Bone marrow (tissue), 2 donors: ENCODE results near the gene SACS.
A peak's percentile ranks its signal among the peaks of the same experiment; 100 is the strongest.
"Not testable (repeated sequence)": the region's sequence is repeated elsewhere in the genome, so short reads cannot be mapped to it uniquely, and the experiment has no call there.

Experiments
- DNase-seq, 2 donors: peaks; one replicate each; lab custom pipeline; 2025; lab: John Stamatoyannopoulos, UW

The SACS gene

DNA sequence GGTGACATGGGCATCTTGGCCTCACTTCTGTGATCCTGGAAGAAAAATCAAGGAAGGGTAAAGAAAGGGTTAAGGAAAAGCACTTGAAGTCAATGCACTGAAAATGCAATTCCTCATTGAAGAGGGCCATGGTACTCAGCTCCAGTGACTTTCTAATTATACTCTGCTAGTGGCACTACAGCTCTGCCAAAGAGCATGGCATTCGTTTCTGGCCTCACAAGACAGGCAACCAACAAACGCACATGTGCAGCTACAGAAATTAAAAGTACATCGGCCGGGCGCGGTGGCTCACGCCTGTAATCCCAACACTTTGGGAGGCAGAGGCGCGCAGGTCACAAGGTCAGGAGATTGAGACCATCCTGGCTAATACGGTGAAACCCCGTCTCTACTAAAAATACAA lies 21.8 kb downstream of the SACS start:
- no peak for DNase-seq

GRCh38 chr13:23411220-23411619 lies 22.3 kb downstream of the SACS start:
- DNase-seq, result no peak

DNA sequence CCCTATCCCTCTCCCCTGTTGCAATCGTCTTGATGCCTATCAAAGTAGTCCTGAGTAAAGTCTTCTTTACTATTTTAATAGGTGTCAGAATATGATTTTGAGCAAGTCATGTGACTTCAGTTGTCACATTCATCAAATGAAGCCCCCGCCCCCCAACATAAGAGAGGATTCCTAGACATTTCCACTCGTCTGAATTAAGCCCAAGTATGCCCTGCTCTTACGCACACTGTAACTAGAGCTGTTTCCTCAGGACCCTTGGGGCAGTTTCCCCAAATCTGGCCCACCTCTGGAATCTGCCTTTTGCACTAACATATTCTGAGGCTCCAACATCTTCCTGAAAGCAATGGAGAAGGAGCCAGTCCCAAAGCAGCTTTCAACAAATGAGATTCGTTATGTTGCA lies 25.5 kb downstream of the SACS start:
- no peak for DNase-seq

DNA sequence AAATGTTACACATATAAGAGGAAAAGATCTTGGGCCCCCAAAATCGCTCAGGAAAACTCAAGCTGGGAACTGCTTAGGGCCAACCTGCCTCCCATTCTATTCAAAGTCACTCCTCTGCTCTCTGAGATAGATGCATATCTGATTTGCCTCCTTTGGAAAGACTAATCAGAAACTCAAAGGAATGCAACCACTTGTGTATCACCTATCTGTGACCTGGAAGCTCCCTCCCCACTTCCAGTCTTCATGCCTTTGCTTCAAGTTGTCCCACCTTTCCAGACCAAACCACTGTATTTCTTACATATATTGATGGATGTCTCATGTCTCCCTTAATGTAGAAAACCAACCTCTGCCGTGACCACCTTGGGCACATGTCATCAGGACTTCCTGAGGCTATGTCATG lies 32.3 kb downstream of the SACS start:
- not testable (repeated sequence) for DNase-seq

DNA sequence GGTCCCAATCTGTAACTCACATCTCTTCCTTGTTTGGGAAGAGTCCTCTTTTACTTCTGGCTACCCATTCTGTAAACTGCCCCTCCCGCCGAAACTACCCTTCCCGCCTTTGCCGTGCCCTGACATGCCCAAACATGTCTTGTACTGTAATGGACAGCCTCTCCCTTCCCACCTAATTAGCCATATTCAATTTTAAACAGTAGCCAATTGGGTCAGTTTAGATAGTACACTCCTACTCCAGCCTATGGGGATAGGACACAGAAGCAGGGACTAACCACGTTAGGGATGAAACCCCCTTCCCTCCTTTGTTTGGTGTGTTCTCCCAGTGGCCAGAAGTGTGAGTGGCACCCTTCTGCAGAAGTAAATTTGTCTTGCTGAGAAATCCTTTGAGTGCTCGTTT lies 34.2 kb downstream of the SACS start:
- DNase-seq, result no peak

- DNase-seq, result no peak
These were observed 38.7 kb downstream of the SACS start for GRCh38 chr13:23394821-23395220.

DNA sequence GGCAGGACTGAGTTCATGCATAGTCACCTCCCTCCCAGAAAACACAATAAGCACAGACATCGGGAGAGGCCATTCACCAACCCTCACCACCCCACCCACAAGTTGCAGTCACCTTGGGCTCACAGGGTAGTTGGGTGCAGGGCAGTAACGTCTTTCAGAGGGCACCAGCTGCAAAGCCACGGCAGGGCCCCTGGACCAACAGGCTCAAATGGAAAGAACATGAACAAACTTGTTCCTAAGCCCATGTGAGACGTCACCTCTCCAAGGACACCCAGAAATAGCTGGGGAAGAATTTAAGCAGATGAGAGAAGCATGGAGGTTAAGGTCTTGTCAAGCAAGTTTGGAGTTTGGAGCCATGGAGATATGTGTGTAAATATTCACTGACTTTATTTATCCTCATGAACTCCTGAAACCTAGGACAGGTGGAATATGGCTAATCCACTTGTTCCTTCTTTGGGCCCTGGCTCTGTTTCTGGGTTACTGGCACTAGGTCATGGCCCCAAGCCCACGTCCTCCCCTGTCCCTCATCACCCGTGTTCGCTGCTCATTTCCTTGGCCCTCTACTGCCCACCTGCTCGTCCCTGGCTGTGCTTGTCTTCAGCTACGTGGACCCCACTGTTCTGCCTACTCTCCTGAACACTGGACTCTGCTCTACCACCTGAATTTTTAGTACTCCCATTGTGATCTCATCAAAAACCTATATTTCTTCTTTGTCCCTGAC lies 40.4 kb downstream of the SACS start:
- DNase-seq, result no peak

- DNase-seq, result no peak
These were observed 41.2 kb downstream of the SACS start for GRCh38 chr13:23392313-23392712.

DNA sequence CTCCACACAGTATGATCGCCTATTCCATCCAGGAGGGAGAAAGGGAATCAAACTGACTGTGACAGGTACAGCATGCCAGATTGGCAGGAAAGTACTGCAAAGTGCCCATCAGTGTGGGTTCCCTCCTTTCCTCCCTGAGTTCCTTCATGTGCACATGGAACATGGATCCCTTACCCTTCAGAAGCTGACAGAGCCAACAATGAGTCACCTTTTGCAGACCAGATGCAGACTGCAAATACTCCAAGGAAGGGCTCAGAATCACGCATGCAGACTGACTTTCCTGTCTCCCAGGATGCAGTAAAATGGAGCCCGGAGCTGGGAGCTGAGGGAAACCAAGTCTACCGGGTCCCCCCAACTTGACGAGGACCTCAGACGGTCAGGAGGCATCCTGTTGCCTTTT lies 41.8 kb downstream of the SACS start:
- no peak for DNase-seq

DNA sequence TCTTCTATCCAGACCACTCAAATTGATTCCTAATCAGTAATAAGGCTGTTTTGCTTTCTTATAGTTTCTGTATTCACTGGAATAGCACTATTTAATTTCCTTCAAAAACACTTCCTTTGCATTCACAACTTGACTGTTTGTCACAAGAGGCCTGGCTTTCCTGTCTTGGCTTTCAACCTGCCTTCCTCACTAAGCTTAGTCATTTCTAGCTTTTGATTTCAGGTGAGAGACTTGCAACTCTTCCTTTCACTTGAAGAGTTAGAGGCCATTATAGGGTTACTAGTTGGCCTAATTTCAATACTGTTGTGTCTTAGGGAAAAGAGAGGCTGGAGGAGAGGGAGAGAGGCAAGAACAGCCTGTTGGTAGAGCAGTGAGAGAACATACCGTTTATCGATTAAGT lies 47.0 kb downstream of the SACS start:
- DNase-seq, result no peak

- DNase-seq, result no peak
These were observed 47.6 kb downstream of the SACS start for GRCh38 chr13:23385931-23386330.

GRCh38 chr13:23384111-23384510 lies 49.4 kb downstream of the SACS start:
- no peak for DNase-seq

DNA sequence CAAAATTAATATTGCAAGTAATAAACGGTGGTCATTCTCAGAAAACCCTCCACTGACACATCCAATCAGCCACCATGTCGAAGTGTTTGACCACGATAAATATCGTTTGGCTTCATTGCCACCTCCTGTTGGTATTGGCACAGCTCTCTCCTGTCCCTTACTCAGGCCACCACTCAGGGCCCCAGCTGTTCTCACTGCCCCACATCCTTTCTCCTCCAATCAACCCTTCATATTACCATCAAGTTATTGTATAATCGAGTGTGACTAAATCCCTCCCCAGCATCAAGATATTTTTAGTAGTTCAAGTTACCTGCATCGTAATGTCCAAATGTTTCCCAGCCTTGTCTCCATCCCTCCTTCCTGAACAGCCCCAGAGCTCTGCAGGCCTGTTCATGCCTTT lies 50.4 kb downstream of the SACS start:
- no peak for DNase-seq

- DNase-seq, result no peak
These were observed 51.6 kb downstream of the SACS start for GRCh38 chr13:23381866-23382265.

DNA sequence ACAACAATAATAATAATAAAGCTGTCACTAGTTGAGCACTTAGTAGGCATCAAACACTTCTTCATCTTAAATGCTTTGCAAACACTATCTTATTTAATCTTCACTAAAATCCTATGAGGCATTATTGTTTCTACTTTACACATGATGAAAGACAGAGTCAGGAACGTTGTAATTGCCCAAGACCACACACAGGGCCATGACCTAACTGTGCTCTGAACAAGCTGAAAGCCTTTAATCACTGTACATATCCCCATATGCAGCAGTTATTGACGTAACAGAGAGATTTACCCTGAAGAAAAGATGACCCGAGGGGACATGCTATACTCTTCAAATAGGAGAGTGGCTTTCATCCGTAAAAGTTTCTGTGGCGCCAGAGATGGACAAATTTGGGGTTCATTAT lies 53.0 kb downstream of the SACS start:
- no peak for DNase-seq

DNA sequence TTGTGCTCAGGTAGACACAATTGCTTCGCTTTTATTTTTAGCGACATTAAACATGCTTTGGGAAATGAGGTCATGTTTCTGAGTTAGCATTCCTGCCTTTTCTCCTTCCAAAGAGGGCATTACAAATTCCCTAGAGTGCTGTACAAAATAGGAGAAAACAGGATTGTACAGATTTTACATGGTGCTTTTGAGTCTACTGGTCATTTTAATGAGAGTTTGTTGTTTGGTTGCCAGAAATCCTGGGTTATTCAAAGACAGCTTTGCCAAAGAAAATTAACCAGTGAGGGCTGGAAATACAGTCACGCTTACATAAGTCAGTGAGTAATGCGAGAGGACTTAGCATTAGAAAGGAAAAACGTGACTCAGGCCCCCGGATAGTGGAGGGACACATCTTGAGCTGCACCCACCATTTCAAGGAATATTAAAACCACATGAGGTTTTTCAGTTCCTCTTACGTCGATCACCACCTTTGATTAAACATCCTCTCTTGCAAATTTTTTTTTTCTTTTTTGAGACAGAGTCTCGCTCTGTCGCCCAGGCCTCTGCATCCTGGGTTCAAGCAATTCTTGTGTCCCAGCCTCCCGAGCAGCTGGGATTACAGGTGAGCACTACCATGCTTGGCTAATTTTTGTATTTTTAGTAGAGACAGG lies 55.4 kb downstream of the SACS start:
- peak in 1 of 2 donors; percentile 94 for DNase-seq

DNA sequence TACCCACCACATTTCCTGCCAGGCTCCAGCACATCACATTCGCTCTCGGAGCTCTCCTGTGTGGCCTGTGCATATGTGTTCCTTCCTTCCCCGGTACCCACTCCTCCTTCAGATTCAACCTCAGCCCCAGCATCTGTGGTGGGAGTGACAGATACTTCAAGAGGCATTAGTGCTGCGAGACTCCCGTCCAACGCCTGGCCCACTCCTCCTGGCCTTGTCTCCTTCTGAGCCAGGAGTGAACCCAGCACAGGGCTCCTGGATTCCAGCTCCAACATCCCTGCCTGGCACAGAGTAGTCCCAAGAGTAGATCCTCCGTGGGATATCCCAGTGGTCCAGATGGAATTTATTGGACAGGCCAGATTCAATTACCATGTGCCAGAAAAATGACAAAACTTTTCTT lies 55.9 kb downstream of the SACS start:
- DNase-seq, result no peak

DNA sequence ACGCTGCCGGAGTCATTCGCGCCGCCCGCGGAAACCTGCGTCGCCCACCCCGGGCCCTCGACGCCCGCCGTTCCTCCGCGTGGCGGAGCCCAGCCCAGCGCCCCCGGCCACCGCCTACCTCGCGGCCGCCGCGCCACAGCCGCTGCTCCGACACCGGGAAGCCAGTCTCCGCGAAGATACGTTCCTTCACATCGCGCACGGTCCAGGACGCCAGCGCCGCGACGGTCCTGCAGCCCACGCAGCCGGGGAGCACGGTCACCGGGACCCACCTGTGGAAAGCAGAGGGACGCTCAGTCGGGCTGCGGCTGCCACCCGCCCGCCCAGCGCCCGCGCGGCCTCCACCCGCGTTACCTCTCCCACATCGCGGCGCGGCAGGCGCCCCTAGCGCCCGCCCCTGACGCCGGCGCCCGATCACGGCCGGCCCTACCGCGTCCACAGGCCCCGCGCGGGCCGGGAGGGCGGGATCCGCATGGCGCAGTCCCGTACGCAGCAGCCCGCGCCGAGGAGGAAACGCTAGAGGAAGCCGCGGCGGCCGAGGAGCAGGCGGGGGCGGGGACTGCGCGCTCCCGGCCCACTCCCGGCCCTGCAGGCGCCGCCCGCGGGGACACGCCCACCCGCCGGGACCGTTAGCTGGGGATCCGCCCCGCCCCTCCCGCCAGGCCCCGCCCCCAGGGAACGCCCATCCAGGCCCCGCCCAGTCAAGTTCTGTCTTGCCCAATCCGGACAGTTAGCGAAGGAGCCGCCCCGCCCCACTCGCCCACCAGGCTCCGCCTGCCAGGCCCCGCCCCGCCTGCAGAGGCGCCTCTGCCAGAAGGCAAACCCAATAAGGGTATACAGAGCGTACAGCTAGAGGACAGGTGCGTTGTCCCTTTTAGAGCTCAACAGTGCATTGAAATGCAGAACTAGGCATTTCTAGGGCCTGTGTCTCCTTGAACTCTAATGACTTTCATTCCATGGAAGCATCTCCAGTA lies 58.2 kb downstream of the SACS start:
- peak; percentile 92 to 93 for DNase-seq

DNA sequence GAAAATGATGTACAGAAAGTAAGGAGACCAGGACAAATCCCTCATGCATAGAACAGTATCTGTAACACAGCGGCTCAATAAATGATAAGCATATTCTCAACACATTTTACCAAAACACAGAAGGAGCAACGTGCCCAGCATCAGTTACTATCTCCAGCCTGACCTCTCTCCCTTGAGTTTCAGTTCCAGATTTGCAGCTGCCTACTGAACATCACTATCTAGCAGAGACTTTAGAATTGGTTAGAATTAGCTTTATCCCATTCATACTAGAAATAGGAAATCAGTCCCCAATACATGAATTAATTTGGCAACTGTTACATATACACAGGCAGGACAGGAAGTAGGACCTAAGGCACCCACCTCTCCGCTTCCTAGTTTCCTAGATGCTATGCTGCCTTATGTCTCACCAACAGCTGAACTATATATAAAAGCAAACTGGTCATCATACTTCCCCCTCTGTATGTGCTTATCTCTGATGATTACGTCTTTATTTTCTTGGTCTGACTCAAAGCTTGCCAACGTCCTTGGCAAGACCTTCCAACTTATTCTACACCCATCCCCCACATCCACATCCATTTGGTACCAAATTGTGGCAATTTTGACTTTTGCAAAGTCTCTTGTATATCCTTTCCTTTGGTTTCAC lies 61.1 kb downstream of the SACS start:
- DNase-seq, result no peak

GRCh38 chr13:23367907-23368306 lies 65.6 kb downstream of the SACS start:
- no peak for DNase-seq

- DNase-seq, result no peak
These were observed 67.8 kb downstream of the SACS start for GRCh38 chr13:23365652-23366051.

DNA sequence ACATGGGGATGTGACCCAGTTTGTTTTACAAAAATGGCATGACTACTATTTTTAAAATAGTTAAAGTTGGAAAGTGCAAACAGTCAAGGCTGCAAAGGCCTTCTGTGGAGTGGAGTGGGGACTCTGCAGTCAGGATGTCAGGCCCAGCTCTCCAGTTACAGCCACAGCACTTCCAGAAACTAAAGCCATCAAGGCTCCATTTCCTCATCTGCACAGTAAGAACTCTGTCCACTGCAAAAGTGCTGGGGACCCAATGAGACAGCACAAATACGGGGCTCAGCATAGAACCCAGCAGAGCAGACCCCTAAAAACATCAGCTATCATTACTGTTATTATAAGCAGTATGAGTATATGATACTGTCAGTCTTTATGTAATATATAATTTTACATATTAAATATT lies 73.6 kb downstream of the SACS start:
- no peak for DNase-seq
